ENCODE results near the gene ZFAND3. TPM values are rescaled to one million over a fixed set of nuclear protein-coding genes. Genes with fewer than 3 reads are reported as not detected.

The ZFAND3 gene
- total and polyA plus RNA-seq, 2 experiments from 2014 or later = 36.5 to 50.0 TPM

GRCh38 chr6:38160831-38161230 lies 341.3 kb downstream of the ZFAND3 start:
- no peak overlapping the region for H2AFZ ChIP-seq
- TF ChIP-seq EZH2 (IDR thresholded peaks at IDR 0.05; ENCODE audit: borderline replicate concordance) (no peak), EZH2phosphoT487 (IDR thresholded peaks at IDR 0.05; ENCODE audit: low read depth, severe bottlenecking, unreplicated experiment) (no peak)
- TF ChIP-seq, protein P1, sequence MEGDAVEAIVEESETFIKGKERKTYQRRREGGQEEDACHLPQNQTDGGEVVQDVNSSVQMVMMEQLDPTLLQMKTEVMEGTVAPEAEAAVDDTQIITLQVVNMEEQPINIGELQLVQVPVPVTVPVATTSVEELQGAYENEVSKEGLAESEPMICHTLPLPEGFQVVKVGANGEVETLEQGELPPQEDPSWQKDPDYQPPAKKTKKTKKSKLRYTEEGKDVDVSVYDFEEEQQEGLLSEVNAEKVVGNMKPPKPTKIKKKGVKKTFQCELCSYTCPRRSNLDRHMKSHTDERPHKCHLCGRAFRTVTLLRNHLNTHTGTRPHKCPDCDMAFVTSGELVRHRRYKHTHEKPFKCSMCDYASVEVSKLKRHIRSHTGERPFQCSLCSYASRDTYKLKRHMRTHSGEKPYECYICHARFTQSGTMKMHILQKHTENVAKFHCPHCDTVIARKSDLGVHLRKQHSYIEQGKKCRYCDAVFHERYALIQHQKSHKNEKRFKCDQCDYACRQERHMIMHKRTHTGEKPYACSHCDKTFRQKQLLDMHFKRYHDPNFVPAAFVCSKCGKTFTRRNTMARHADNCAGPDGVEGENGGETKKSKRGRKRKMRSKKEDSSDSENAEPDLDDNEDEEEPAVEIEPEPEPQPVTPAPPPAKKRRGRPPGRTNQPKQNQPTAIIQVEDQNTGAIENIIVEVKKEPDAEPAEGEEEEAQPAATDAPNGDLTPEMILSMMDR (IDR thresholded peaks at IDR 0.05; ENCODE audit: poor library complexity) = no peak
- no peaks in the 10 kb centered on the region for H4K20me1 ChIP-seq (ENCODE audit: insufficient read depth, poor library complexity, severe bottlenecking)
- H3K36me3 ChIP-seq (replicated peaks; ENCODE audit: insufficient read depth, low read depth) = no peaks in the 10 kb centered on the region
- no peak for DNase-seq (ENCODE audit: low spot score)
- H3K27ac ChIP-seq = no peak overlapping the region
- no peaks in the 10 kb centered on the region for H3K9me3 ChIP-seq (ENCODE audit: low read depth)
- no peaks in the 10 kb centered on the region for H3K9me2 ChIP-seq (replicated peaks; ENCODE audit: insufficient read depth)
- H3K4me1 ChIP-seq (ENCODE audit: insufficient read depth) = no peaks in the 10 kb centered on the region
- H3K27me3 ChIP-seq = no peaks in the 10 kb centered on the region
- no peaks in the 10 kb centered on the region for H3K79me2 ChIP-seq
- no peak overlapping the region for H3K4me2 ChIP-seq
- H3K4me3 ChIP-seq = no peak overlapping the region
- WGBS (ENCODE audit: low lambda C conversion rate, missing lambda C conversion rate) = 99% methylated on average over 24 of the region's 25 CpGs

- Histone ChIP-seq H3K4me2 (no peak overlapping the region), H3K4me1 (ENCODE audit: insufficient read depth) (no peaks in the 10 kb centered on the region), H3K9me2 (replicated peaks; ENCODE audit: insufficient read depth) (no peaks in the 10 kb centered on the region), H3K4me3 (no peak overlapping the region), H3K36me3 (replicated peaks; ENCODE audit: insufficient read depth, low read depth) (no peaks in the 10 kb centered on the region), H3K27me3 (no peaks in the 10 kb centered on the region), H3K9me3 (ENCODE audit: low read depth) (no peaks in the 10 kb centered on the region), H3K27ac (no peak overlapping the region), H3K79me2 (no peaks in the 10 kb centered on the region), H2AFZ (no peak overlapping the region), H4K20me1 (ENCODE audit: insufficient read depth, poor library complexity, severe bottlenecking) (no peaks in the 10 kb centered on the region)
- TF ChIP-seq EZH2 (IDR thresholded peaks at IDR 0.05; ENCODE audit: borderline replicate concordance) = no peak
- TF ChIP-seq EZH2phosphoT487 (IDR thresholded peaks at IDR 0.05; ENCODE audit: low read depth, severe bottlenecking, unreplicated experiment) = no peak
- TF ChIP-seq, protein P1 (IDR thresholded peaks at IDR 0.05; ENCODE audit: poor library complexity) = no peak
- DNase-seq (ENCODE audit: low spot score) = no peak
- over 99% methylated on average over 15 of the region's 15 CpGs for WGBS (ENCODE audit: low lambda C conversion rate, missing lambda C conversion rate)
These were observed 341.8 kb downstream of the ZFAND3 start for GRCh38 chr6:38161331-38161730.

DNA sequence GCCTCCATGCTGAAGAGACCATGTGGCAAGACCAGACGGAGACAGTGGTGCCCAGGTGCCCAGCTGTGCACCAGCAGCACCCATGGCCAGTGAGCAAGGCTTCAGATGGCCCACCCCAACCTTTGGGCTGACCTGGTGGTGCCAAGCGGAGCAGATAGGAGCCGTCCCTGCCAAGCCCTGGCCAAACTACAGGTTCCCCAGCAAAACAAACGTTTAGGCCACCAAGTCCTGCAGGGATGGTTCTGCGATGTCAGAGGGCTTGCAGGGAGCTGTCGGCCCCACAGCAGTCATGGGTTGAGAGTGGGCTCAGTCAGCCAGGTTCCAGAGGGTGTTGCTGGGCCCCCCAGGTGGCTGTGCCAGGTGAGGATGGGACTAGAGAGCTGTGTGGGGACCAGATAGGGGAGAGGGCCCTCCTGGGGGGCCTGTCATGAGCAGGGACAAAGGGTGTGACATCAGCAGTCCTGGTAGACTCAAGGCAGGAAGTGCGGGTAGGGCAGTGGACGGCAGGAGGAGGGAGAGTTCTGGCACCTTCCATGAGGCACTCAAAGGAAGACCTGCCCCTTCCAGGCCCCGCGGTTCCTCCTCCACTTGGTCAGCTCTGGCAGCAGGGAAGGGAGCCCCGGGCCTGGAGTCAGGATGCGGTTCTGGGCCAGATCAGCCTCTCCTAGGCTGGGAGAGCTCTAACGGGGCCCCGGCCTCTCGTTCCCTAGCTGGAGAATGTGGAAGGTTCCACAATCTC lies 342.4 kb downstream of the ZFAND3 start:
- no peak overlapping the region for H3K27ac ChIP-seq
- H3K9me3 ChIP-seq (ENCODE audit: low read depth) = no peaks in the 10 kb centered on the region
- no peaks in the 10 kb centered on the region for H3K9me2 ChIP-seq (replicated peaks; ENCODE audit: insufficient read depth)
- H2AFZ ChIP-seq = no peak overlapping the region
- no peaks in the 10 kb centered on the region for H3K79me2 ChIP-seq
- 94% methylated on average over 15 of the region's 15 CpGs for WGBS (ENCODE audit: low lambda C conversion rate, missing lambda C conversion rate)
- no peaks in the 10 kb centered on the region for H3K36me3 ChIP-seq (replicated peaks; ENCODE audit: insufficient read depth, low read depth)
- no peak overlapping the region for H3K4me3 ChIP-seq
- no peak for DNase-seq (ENCODE audit: low spot score)
- TF ChIP-seq EZH2 (IDR thresholded peaks at IDR 0.05; ENCODE audit: borderline replicate concordance) = no peak
- TF ChIP-seq, protein P1 (IDR thresholded peaks at IDR 0.05; ENCODE audit: poor library complexity) = no peak
- no peak for TF ChIP-seq EZH2phosphoT487 (IDR thresholded peaks at IDR 0.05; ENCODE audit: low read depth, severe bottlenecking, unreplicated experiment)
- H3K4me2 ChIP-seq = no peak overlapping the region
- no peaks in the 10 kb centered on the region for H4K20me1 ChIP-seq (ENCODE audit: insufficient read depth, poor library complexity, severe bottlenecking)
- no peaks in the 10 kb centered on the region for H3K27me3 ChIP-seq
- no peaks in the 10 kb centered on the region for H3K4me1 ChIP-seq (ENCODE audit: insufficient read depth)

Data from hepatocyte (in vitro differentiated cells).